HG03066 (cell line): ENCODE data around the gene PPP1R37.

Source experiments
- ATAC-seq: cut with Tn5 transposase; IDR thresholded peaks from one replicate; pipeline ENCODE4 v1.9.1; 2021; ENCODE audit warnings: low read depth; ENCODE audit not compliant: unreplicated experiment

Gene PPP1R37

DNA sequence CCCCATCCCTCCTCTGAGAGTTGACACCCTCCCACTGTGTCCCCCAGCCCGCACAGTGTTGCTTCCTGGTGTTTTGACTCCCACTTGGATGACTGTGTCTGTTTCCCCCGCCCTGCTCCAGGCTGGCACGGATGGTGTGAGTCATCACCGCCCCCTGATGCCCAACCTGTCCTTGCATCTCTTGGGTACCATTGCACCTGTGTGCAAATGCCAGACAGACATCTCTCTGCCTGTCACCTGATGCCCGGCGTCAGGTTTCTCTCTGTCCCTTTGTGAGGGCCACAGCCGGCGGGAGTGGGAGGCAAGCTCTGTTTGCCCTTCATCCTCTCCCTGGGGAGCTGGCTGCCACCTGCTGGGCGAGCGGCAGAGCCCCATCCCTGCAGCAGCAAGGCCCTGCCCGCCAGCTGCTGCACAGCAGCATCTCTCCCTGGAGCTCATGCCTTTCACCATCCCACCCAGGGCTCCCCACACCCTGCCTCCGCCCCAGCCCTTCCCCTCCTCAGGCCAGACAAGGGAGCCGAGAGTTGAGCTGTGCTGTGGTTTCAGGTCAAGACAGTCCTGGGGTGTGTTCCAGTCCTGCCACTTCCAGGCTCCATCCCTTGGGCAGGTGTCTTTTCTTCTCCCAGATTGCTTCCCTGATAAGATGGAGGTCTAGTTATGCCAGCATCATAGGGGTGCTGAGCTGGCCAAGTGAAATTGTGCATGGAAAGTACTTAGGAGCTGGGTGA, 38.1 kb downstream of the PPP1R37 start:
- no peak for ATAC-seq

DNA sequence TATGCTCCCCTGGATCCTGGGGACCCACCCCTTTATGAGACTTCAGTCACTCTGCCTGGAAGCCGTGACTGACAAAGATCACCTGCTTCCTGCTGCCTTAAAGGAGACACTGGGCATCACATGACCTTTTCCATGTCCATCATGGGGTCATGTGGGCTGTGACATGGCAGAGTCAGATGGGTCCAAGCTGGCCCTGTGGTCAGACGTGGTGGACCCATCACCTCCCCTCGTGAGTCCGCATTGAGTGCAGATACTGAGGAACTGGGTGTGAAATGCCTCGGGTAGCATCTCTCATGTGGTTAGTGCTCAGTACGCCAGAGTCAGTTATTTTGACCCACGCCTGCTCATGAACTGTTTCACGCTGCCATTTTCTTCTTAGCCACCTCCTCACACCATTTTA, 40.7 kb downstream of the PPP1R37 start:
- no peak for ATAC-seq

DNA sequence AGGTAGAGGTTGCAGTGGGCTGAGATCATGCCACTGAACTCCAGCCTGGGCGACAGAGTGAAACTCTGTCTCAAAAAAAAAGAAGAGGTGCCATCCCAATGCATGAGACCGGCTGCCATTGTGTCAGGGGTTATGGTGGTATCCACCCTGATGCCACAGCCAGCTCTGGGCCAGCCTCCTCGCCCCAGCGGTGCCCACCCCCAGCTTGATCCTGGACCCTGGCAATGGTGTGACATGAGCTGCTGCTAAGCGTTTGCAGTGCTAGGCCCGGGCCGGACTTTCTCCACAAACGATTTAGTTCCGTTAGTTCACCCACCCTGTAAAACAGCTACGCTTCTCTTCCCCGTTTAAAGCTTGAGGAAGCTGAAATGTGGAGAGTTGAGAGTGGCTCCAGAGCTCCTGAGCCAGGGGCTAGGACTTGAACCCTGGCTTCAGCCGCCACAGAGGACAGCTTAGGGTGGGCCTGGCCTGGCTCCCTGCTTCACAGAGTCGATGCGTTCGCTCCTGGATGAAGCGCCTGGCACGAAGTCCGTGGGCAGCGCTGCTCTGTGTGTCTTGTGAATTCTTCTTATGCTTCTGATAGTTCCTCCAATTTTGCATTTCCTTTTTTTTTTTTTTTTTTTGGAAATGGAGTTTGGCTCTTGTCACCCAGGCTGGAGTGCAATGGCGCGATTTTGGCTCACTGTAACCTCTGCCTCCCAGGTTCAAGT, 42.4 kb downstream of the PPP1R37 start:
- ATAC-seq, result no peak

DNA sequence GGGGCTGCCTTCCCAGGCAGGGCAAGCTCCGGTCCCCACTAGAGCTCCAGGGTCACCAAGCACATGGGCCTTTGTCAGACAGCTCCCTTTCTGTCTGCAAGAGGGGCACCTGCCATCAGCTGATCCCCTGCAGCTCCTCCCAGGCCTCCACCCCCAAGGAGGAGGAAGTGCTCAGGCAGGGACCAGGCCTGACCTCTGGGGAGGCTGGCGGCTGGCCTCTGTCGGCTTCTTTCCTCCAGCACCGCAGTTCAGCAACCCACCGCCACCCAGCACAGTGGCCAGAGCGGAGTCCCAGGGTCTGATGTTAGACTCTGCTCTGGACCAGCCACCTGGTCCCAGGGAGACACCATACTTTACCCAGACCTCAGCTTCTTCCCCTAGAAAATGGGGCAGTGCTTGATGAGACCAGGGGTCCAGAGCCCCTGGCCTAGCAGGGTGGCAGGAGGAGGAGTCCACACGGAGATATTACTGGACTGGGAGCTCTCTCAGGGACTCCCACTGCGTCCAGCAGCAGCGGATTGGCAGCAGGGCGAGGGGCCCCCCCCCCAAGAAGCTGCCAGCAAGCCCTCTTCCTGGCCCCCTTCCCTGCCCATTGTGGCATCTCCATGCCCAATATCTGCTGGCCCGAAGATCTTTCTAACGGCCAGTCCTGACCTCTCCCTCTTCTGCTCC, 43.7 kb downstream of the PPP1R37 start:
- ATAC-seq, result no peak

DNA sequence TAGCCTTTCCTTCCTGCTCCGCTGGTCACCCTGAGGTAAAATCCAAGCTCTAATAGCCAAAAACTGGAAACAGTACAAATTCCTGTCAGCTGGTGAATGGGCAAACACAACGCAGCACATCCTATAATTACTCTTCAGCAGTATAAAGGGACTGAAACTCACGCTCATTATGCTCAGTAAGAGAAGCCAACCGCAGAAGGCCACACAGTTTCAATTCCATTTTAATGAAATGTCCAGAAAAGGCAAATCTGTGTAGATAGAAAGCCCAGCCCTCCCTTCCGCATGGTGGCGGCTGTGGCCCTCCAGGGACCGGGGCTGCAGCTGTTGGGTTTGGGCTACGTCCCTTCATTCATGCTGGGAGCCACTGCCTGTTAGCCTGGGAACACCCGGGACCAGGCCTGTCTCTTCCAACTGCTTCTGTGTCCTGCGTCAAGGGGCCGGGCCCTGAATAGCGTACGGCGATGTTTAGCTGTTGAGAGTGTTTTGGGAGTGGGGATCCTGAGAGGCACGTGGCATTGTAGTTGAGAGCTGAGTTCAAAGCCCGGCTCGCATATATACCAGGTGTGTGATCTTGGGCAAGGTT, 44.3 kb downstream of the PPP1R37 start:
- peak; percentile 67 for ATAC-seq

DNA sequence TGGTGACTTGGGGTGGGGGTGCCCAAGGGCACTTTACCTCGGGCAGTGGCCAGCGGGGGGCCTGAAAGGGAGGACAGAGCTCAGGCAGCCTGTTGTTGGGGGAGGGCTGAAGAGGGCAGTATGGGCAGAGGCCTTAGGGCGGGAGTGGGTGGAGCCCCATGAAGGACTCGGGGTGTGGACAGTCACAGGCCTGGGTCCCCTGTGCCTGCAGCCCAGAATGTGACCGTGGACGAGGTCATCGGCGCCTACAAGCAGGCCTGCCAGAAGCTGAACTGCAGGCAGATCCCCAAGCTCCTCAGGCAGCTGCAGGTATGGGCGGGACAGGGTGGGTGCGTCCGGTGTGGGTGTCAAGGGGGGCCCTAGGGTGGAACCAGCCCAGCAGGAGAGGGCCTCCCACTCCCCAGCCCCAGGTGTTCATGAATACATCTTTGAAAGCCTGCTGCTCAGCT, 45.3 kb downstream of the PPP1R37 start:
- ATAC-seq, result no peak

DNA sequence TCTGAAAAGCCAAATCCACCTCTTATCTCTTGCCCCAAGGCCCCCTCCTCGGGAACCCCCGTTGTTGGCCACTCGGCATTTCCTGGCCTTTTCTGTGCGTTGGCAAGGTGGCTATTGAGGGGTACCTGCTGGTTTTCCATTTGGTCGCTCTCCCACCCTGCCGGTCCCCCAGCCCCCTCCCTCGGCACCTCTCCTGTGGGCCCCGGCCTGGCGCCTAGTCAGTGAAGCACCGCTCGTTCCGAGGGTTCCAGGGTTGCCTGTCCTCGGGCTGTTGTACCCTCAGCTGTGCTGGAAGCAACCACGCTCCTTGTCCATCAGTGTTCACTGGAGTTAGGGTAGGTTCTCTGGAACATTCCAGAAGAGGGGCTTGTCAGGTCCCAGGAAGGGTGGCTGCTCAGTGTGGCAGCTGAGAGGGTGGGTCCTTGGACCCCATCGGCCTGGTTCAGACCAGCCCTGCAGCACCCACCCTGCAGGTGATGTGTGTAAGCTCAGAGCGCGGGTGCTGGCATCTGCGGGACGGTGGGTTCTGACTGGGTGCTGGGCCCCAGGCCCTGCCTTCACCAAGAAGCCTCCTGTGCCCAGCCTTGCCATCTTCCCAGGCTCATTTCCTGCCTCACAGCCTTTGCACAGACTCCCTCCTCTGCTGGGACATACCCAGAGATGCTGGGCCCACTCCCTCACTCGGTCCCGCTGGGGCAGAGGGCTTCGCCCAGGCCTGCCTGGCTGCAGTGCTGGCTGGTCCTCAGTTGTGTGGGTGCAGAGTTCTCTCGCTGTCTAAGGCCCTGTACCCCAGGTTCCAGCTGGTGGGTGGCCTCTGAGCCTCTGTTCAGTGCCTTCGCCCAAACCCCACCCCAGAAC, 46.5 kb downstream of the PPP1R37 start:
- no peak for ATAC-seq

DNA sequence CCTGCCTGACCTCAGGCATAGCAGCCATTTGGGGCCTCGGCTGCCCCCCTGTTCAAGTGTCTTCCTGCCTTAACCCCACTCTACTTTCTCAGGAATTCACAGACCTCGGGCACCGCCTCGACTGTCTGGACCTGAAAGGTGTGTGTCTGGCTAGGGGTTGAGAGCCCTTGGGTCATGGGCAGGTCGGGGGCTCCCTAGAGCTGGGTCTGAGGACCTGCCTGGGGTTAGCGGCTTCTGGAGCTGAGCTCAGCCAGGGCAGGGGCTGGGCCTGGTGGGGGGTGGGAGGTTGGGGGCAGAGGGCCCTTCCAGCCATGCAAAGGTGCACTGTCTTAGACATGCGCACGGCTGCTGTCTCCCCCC, 47.1 kb downstream of the PPP1R37 start:
- no peak for ATAC-seq

DNA sequence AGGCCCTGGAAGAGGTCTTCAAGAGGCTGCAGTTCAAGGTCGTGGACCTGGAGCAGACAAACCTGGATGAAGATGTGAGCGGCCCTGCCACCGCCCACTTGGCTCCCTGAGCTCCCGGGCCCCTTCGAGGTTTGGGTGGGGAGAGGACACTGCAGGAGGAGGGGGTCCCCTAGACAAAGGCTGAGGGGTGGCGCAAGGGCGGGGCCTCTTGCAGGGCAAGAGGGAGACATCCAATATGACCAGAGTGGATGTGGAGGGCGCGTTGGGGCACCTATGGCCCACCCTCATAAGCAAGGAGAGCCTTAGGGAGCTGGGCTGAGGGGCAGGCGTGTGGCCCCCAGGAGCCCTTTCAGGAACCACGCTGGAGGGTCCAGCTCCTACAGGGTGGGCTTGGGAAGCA, 47.6 kb downstream of the PPP1R37 start:
- no peak for ATAC-seq

DNA sequence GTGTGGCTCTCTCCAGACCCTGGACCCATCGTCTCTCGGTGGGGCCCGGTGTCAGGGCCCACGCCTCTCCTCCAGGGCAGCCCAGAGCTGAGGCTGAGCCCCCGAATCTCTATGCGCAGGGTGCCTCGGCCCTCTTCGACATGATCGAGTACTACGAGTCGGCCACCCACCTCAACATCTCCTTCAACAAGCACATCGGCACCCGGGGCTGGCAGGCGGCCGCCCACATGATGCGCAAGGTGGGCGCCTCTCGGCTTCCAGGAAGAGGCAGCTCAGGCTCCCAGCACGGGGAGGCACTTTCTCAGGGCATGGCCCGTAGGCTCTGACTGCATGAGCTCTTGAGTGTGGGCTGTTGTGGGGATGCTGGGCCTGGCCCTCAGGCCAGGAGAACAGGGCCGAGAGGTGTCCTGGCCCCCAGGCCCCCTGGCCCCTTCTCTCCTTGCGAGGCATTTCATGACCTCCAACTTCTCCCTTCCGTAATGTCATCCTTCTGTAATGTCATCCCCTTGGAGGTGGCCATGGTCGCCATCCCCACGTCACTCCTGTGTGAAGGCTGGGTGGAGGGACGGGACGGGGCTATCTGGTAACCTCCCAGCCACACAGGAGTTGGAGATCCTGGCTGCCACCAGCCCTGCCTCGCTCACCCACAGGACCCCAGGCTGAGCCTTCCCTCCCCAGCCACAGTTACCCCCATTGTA, 48.4 kb downstream of the PPP1R37 start:
- ATAC-seq, result no peak

DNA sequence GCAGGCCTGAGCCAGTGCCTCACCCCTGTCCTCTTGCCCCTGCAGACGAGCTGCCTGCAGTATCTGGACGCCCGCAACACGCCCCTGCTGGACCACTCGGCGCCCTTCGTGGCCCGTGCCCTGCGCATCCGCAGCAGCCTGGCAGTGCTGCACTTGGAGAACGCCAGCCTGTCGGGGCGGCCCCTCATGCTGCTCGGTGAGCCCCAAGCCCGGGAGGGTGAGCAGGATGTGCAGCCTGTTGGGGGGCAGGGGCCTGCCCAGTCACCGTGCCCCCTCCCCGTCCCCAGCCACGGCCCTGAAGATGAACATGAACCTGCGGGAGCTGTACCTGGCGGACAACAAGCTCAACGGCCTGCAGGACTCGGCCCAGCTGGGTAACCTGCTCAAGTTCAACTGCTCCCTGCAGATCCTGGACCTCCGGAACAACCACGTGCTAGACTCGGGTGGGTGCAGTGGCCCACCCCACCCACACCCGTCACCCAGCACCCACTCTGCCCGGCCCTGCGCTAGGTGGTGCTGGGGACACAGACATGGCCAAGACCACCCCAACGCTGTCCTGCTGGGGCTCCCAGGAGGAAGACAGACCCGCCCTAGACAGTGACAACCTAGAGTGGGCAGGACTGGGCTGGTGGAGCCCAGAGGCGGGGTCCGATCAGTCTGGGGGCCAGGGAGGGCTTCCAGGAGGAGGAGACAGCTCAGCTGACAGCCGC, 49.2 kb downstream of the PPP1R37 start:
- ATAC-seq, result no peak

DNA sequence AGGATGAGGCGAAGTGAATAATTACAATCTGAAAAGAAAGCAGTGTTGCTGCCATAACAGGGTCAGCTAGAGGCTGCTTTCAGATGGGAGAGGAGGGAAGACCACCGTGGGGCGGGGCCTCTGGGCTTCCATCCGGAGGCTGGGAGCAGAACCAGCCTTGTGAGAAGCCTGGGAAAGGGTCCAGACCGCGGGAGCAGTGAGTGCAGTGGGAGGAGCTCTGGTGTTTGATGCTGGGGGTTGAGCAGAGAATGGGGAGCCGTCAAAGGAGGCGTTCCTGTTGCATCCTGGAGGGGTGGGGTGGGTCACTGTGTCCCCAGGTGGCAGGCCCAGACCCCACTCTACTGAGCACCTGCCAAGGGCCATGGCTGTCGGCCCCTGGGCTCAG, 49.7 kb downstream of the PPP1R37 start:
- ATAC-seq, result no peak

DNA sequence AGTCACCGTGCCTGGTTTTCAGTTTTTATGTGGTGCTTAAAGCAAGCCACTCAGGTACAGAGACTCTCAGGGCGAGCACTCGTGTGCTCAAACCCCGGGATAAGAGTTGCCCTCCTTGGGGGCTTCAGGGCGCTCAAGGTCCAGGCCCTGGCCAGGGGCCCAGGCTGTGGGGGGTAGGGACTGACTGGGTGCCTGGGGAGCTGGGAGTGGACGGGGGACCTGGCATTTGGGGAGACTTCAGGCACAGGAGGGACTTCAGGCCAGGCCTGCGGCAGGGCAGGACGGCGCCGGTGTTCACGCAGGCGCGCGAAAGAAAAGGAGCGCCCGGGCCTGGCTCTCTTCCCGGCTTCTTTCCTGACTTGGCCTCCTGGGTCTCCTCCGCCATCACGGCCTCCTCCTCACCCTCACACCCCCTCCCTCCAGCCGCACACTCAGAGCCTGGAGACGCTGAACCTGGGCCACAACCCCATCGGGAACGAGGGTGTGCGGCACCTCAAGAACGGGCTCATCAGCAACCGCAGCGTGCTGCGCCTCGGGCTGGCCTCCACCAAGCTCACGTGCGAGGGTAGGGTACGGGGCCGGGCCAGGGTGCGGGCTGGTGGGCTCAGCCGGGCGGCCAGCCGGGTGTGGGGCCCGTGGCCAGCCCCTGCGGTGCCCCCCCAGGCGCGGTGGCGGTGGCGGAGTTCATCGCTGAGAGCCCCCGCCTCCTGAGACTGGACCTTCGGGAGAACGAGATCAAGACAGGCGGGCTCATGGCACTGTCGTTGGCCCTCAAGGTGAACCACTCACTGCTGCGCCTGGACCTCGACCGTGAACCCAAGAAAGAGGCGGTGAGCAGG, 51.7 kb downstream of the PPP1R37 start:
- no peak for ATAC-seq

DNA sequence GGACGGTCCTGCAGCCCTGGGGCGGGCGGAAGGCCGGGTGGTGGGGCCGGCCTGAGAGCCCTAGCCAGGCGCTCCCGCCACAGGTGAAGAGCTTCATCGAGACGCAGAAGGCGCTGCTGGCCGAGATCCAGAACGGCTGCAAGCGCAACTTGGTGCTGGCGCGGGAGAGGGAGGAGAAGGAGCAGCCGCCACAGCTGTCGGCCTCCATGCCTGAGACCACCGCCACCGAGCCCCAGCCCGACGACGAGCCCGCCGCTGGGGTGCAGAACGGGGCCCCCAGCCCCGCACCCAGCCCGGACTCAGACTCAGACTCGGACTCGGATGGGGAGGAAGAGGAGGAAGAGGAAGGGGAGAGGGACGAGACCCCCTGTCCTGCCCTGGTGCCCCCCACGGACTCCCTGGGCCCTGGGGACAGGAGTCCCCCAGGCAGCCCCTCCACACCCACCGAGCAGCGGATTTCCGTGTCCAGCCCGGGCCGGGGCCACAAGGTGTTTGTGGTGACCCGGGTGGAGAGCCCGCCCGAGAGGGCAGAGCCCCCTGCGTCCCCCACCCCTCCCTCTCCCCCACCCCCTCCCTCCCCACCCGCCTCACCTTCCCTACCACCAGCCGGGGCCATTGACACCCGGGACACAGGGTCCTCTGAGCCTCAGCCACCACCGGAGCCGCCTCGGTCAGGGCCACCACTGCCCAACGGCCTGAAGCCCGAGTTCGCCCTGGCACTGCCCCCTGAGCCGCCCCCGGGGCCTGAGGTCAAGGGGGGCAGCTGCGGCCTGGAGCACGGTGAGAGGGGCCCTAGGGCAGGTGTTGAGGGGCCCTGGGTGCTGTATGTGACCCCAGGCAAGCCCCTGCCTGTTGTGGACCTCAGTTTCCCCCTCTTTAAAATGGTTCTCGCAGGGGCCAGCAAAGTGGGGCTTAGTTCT, 52.6 kb downstream of the PPP1R37 start:
- ATAC-seq, result no peak

DNA sequence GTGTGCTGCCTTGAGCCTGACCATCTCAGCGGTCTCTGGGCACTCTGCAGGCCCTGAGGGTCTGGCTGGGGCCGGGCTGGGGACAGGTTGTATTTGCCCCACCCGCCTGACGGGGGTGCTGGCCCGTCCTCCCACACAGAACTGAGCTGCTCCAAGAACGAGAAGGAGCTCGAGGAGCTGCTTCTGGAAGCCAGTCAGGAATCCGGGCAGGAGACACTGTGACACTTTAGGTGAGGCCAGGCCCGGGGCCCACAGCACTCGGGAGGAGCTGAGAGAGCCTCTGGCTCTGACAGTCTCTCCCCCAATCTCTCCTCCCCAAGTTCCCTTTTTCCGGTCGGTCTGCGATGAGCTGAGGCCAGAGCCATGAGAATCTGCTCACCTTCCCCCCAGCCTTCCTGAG, 53.3 kb downstream of the PPP1R37 start:
- ATAC-seq, result no peak

DNA sequence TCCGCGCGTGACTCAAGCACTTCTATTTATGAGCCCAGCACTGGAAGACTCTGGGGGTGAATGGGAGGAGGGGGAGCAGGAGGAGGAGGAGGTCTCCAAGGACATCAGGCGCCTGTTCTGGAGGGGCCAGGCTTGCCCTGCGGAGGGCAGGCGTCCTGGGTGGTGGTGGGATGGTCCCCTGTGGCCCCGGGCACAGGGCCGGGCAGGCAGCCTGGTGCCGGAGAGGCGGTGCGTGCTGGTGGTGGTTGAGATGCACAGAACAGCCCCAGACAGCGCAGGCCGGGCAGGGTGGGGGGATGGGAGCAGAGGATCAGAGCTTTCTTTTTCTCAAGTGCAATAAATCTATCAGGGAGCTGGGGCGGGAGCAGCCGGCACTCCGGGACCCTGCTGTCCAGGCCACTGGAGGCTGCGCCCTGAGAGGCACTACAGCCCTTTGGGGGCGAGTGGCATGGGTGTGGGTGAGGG, 53.8 kb downstream of the PPP1R37 start:
- ATAC-seq, result no peak
